Omental fat pad (tissue), 4 donors: Measurements from ENCODE around the gene LTB4R. TPM values are rescaled to one million over a fixed set of nuclear protein-coding genes. Genes with fewer than 3 reads are reported as not detected.

Experiments used
- ATAC-seq: fragments of 150-250 bp; one replicate; pipeline ENCODE4 v1.9.1; 2016; ENCODE audit warnings: mild to moderate bottlenecking, moderate library complexity; ENCODE audit not compliant: low FRiP score
- DNase-seq: peaks from one replicate; pipeline ENCODE4 v3.0.0-alpha.2; 2019; ENCODE audit warnings: low spot score
- total RNA-seq, 4 donors: library from RNA; depleted of rRNA; stranded (reverse); fragments of >200 nt; gene quantifications; one replicate each; pipeline ENCODE4 v1.1.0, GENCODE V29; 2016
- TF ChIP-seq, protein P1 (sequence below), 3 donors: fragments of 450-650 bp; IDR thresholded peaks; one replicate each; pipeline ENCODE4 v1.5.1; 2016 to 2017; ENCODE audit warnings: antibody characterized with exemption in 3 of 3, mild to moderate bottlenecking in 3 of 3, moderate library complexity in 2 of 3

LTB4R gene
- total RNA-seq, 4 donors from 2014 or later = 5.0 to 16.7 (median 12.6) TPM

DNA sequence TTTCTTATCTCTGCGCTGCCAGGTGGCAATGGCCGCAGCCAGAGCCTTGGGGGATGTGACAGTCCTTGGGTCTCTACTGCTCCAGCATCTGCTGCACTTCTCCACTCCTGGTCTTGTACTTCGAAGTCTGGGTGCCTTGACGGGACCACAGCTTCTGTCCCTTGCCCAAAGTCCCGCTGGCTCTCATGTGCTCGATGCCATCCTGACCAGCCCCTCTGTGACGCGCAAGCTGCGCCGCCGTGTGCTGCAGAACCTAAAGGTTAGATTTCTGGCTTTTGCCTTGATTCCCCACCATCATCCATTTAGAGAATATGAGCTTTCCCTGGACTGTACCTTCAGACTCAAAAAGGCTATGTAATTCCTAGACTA is 7.3 kb upstream of the LTB4R start:
- ATAC-seq = no peak
- TF ChIP-seq, protein P1, sequence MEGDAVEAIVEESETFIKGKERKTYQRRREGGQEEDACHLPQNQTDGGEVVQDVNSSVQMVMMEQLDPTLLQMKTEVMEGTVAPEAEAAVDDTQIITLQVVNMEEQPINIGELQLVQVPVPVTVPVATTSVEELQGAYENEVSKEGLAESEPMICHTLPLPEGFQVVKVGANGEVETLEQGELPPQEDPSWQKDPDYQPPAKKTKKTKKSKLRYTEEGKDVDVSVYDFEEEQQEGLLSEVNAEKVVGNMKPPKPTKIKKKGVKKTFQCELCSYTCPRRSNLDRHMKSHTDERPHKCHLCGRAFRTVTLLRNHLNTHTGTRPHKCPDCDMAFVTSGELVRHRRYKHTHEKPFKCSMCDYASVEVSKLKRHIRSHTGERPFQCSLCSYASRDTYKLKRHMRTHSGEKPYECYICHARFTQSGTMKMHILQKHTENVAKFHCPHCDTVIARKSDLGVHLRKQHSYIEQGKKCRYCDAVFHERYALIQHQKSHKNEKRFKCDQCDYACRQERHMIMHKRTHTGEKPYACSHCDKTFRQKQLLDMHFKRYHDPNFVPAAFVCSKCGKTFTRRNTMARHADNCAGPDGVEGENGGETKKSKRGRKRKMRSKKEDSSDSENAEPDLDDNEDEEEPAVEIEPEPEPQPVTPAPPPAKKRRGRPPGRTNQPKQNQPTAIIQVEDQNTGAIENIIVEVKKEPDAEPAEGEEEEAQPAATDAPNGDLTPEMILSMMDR (IDR thresholded peaks at IDR 0.05) = no peak
- DNase-seq = no peak

DNA sequence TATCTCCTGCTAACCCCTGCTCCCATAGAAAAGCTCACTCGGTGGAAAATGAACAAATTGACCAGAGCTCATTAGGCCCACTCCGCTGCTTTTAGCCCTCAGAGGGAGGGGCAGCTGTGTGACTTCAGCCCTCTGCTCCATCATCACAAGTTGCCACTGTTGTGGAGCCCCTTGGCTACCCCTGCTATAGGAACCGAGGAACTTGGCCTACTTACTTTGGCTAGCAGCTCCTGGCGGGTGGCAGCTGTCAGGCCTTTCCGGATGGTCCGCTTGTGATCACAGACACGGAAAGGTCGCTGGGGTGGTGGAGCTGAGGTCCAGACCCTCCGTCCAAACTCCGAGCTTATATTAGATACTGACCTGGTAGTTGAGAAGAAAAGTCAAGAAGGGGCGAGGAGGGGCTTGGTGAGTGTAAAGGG is 4.1 kb upstream of the LTB4R start:
- DNase-seq (no peak), ATAC-seq (no peak)
- TF ChIP-seq, protein P1 (IDR thresholded peaks at IDR 0.05) = no peak

DNA sequence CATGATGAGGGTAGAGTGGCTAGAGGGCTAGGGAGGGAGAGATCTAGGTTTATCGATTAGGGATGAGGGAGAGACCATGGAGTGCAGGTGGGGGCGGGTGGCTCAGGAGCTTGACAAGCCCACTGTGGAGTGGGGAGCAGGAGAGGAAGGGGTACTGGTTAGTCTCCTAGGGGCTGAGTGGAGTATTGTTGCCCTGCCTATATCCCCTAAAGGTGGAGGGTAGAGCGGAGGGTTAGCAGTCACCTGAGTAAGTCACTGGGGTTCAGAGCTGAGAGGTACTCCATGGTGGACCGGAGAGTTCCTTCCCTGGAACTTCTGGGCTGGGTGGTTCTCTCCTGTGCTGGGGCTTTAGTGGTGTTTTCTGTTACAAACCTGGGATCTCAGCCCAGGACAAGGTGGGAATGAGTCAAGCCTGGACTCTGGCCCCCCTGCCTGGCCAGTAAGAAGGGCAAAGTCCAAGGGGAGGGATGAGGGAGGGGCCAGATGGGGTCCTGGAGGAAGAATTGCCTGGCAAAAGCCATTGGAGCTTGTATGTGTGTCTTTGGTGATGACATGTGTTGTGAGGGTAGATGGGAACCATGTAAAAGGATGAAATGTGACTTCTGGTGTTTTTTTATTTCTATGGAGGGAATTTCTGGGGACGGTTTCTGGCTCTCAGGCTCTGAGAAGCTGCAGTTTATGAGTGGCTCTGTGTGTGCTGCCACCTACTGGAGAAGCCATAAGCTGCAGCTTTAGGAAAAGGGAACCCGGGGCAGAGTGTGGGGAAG is 3.5 kb upstream of the LTB4R start, which contains the start of gene CIDEB:
CIDEB (minus strand) TSS at position 403 of the 767 bp plus-strand sequence; CDS start at position 284, 119 bp downstream.
- ATAC-seq (peak; percentile 33), DNase-seq (peak; percentile 60)
- TF ChIP-seq, protein P1 (IDR thresholded peaks at IDR 0.05) = peak in 1 of 3 donors; percentile 19

DNA sequence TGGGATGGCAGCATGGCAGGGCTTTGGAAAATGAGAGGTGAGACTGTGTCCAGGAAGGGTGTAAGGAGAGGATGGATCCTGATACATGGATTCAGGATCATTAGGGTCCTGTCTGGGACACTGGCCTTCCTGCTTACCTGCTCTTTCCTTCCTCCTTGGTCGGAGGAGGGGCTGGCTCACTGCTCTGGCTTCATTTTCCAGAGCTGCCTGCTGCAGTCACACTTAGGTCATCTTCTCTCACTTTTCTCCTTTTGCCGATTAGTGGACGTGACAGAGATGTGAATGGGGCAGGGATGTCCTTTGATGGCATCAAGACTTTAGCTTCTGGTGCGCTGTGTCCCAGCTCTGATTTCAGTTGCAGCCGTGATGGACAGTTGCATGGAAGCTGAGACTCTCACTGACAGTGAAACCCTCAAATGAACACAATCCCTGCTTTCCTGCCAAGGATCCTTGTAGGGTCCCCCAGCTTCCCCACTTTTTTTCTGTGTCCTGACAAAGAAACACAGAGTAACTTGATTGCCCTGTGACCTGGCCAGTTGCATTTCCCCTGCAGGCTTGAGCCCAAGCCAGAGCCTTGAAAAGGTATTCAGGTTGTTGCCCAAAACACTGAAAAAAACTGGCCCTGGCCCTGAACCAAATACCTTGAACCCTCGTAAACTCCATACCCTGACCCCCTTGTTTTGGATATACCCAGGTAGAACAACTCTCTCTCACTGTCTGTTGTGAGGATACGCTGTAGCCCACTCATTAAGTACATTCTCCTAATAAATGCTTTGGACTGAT is 2.8 kb upstream of the LTB4R start:
- ATAC-seq (no peak), DNase-seq (no peak)
- TF ChIP-seq, protein P1 (IDR thresholded peaks at IDR 0.05) = no peak

DNA sequence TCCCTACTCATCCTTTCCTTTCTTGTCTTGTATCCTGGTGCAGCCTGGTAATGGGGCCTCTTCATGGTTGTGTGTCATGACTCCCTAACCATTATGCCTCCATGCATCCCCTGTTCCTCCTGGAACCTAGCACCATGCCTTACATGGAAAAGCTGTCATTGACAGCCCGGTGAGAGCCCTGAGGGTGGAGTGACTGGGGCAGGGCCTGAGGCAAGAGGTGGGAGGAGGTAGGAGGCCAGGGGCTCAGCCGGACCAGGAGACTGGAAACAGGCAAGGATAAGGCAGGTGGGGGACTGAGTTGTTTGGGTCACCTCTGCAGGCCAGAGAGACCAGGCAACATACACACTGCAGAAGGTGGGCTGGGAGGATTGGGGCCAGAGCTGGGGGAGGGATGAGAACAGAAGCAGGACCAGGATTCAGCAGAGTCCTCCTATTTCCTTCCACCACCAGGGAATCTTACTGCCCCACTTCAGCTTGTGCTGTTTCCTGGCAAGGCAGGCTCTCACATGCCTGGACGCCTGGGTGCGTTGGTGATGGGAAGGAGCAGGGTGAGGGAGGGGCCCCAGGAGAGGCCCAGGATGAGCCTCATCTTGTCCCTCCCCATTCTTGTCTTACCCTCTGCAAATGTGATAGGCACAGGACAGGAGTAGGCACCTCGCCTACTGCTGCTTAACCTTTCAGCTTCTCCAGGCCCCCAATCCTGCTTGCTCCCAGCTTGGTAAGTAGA is 1.6 kb upstream of the LTB4R start, which contains the start of gene LTB4R2:
LTB4R2 (plus strand) TSS at position 603 of the 727 bp plus-strand sequence. CDS start 525 bp downstream, outside the sequence.
- no peak for ATAC-seq
- TF ChIP-seq, protein P1 (IDR thresholded peaks at IDR 0.05) = no peak
- no peak for DNase-seq

DNA sequence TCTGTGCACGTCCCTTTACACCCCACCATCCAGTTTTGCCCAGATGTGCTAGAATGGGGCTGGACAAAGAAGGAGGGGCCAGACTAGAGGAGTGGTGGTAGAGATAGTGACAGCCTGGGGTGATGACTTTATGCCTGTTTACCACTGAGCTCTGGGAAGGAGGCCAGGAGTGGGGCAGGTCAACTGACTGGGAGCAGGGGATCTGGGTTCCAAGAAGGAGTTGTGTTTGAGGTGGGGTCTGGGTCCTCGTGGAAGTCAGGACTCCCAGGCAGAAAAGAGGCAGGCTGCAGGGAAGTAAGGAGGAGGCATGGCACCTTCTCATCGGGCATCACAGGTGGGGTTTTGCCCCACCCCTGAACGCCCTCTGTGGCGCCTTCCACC is 1.0 kb upstream of the LTB4R start:
- TF ChIP-seq, protein P1 (IDR thresholded peaks at IDR 0.05) = no peak
- DNase-seq = no peak
- ATAC-seq = no peak
